Loucy (cell line): ENCODE results near the gene RPS6KA5.
"Not testable (repeated sequence)": the region's sequence is repeated elsewhere in the genome, so short reads cannot be mapped to it uniquely, and the experiment has no call there.

Experiments used
- H2AFZ ChIP-seq: fragments of 200-600 bp; sonication (generic); 2 replicates; pipeline ENCODE4 v1.6.0; 2016; ENCODE audit warnings: antibody characterized with exemption, mild to moderate bottlenecking, low read length, moderate library complexity
- H3F3A ChIP-seq: fragments of 200-600 bp; 2 replicates; pipeline ENCODE4 v1.6.0; 2016; ENCODE audit warnings: antibody characterized with exemption, low read depth, mild to moderate bottlenecking
- H3K27me3 ChIP-seq: fragments of 200-600 bp; sonication (generic); 2 replicates; pipeline ENCODE4 v1.6.1; 2014; ENCODE audit warnings: low read length, mild to moderate bottlenecking; ENCODE audit not compliant: insufficient read depth, poor library complexity, severe bottlenecking
- H3K36me3 ChIP-seq: fragments of 200-600 bp; sonication (generic); 2 replicates; pipeline ENCODE4 v1.6.1; 2016; ENCODE audit warnings: low read length; ENCODE audit not compliant: insufficient read depth
- H3K4me1 ChIP-seq: fragments of 200-600 bp; sonication (generic); 2 replicates; pipeline ENCODE4 v1.5.1; 2014; ENCODE audit warnings: low read length, mild to moderate bottlenecking; ENCODE audit not compliant: insufficient read depth, poor library complexity, severe bottlenecking
- H3K4me2 ChIP-seq: fragments of 200-600 bp; sonication (generic); 2 replicates; pipeline ENCODE4 v1.6.0; 2014; ENCODE audit warnings: antibody characterized with exemption, low read length, low read depth, mild to moderate bottlenecking; ENCODE audit not compliant: poor library complexity, severe bottlenecking
- H3K4me3 ChIP-seq: fragments of 200-600 bp; sonication (generic); 2 replicates; pipeline ENCODE4 v1.5.1; 2014; ENCODE audit warnings: low read length, mild to moderate bottlenecking, mixed read lengths; ENCODE audit not compliant: poor library complexity, severe bottlenecking
- H3K79me2 ChIP-seq: fragments of 200-600 bp; sonication (generic); 2 replicates; pipeline ENCODE4 v1.6.1; 2014; ENCODE audit warnings: low read length; ENCODE audit not compliant: insufficient read depth
- H3K9ac ChIP-seq: fragments of 200-600 bp; sonication (generic); 2 replicates; pipeline ENCODE4 v1.6.0; 2014; ENCODE audit warnings: mild to moderate bottlenecking, low read depth, low read length, moderate library complexity; ENCODE audit not compliant: poor library complexity, severe bottlenecking
- H3K9me2 ChIP-seq: fragments of 200-600 bp; sonication (generic); replicated peaks from 2 replicates; pipeline ENCODE4 v1.6.1; 2016; ENCODE audit warnings: low read depth, low read length, mixed read lengths
- H3K9me3 ChIP-seq: fragments of 200-600 bp; sonication (generic); 2 replicates; pipeline ENCODE4 v1.6.1; 2014; ENCODE audit warnings: mild to moderate bottlenecking, antibody characterized with exemption, low read length, low read depth; ENCODE audit not compliant: insufficient read depth
- H4K20me1 ChIP-seq: fragments of 200-600 bp; sonication (generic); 2 replicates; pipeline ENCODE4 v1.6.0; 2014; ENCODE audit warnings: antibody characterized with exemption, low read length, mild to moderate bottlenecking; ENCODE audit not compliant: insufficient read depth, poor library complexity, severe bottlenecking
- EZH2phosphoT487 ChIP-seq: fragments of 200-600 bp; IDR thresholded peaks from 2 replicates; pipeline ENCODE4 v1.6.1; 2018; ENCODE audit warnings: antibody characterized with exemption, mild to moderate bottlenecking, moderate library complexity, borderline replicate concordance
- TF ChIP-seq, protein P1 (sequence below): fragments of 200-600 bp; sonication (generic); conservative IDR thresholded peaks from 2 replicates; pipeline ENCODE4 v1.5.1; 2014; ENCODE audit warnings: mild to moderate bottlenecking, antibody characterized with exemption, low read length

The RPS6KA5 gene

DNA sequence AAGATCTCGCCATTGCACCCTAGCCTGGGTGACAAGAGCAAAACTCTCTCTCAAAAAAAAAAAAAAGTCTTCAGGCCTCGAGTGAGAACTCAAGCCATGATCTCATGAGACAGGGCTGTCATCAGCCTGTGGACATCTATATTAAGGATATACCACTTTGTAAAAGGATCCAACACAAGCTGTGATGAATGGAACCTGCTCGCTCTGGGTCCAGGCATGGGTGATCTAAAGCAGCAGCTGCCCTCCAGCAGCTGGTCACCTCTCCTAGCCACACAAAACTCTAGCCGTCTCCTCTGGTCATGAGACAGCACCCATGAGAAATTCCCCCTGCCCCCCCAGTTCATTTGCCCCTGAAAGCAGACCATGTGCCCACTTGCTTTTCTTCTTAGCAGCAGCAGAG lies 34.3 kb upstream of the RPS6KA5 start:
- Histone ChIP-seq H3K4me3 (no peak overlapping the region), H3K9me2 (no peaks in the 10 kb centered on the region), H3K9me3 (no peaks in the 10 kb centered on the region), H4K20me1 (no peaks in the 10 kb centered on the region), H3F3A (no peaks in the 10 kb centered on the region), H2AFZ (no peak overlapping the region), H3K4me1 (no peaks in the 10 kb centered on the region), H3K79me2 (no peaks in the 10 kb centered on the region), H3K36me3 (no peaks in the 10 kb centered on the region), H3K4me2 (no peak overlapping the region), H3K27me3 (no peaks in the 10 kb centered on the region), H3K9ac (no peak overlapping the region)
- TF ChIP-seq, protein P1, sequence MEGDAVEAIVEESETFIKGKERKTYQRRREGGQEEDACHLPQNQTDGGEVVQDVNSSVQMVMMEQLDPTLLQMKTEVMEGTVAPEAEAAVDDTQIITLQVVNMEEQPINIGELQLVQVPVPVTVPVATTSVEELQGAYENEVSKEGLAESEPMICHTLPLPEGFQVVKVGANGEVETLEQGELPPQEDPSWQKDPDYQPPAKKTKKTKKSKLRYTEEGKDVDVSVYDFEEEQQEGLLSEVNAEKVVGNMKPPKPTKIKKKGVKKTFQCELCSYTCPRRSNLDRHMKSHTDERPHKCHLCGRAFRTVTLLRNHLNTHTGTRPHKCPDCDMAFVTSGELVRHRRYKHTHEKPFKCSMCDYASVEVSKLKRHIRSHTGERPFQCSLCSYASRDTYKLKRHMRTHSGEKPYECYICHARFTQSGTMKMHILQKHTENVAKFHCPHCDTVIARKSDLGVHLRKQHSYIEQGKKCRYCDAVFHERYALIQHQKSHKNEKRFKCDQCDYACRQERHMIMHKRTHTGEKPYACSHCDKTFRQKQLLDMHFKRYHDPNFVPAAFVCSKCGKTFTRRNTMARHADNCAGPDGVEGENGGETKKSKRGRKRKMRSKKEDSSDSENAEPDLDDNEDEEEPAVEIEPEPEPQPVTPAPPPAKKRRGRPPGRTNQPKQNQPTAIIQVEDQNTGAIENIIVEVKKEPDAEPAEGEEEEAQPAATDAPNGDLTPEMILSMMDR = no peak
- TF ChIP-seq EZH2phosphoT487 = no peak

DNA sequence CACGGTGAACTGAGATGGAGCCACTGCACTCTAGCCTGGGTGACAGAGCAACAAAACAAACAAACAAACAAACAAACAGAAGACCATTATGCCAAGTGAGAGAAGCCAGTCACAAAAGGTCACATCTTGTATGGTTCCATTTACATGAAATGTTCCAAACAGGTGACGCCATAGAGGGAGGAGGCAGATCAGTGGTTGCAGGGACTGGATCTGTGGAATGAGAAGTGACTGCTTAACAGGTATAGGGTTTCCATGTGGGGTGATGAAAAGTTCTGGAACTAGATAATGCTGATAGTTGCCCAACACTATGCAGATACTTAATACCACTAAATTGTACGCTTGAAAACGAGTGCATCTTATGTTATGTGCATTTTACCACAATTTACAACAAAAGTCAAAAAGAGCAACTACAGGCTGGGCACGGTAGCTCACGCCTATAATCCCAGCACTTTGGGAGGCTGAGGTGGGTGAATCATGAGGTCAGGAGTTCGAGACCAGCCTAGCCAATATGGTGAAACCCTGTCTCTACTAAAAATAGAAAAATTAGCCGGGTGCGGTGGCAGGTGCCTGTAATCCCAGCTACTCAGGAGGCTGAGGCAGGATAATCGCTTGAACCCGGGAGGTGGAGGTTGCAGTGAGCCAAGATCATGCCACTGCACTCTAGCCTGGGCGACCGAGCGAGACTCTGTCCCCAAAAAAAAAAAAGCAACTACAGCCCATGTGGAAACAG lies 33.5 kb upstream of the RPS6KA5 start:
- not testable (repeated sequence) for H3K4me2 ChIP-seq, H4K20me1 ChIP-seq, H3K4me1 ChIP-seq, H3K9ac ChIP-seq, H3K9me2 ChIP-seq, H3F3A ChIP-seq, H2AFZ ChIP-seq, H3K79me2 ChIP-seq, H3K4me3 ChIP-seq, H3K36me3 ChIP-seq, H3K9me3 ChIP-seq, H3K27me3 ChIP-seq

DNA sequence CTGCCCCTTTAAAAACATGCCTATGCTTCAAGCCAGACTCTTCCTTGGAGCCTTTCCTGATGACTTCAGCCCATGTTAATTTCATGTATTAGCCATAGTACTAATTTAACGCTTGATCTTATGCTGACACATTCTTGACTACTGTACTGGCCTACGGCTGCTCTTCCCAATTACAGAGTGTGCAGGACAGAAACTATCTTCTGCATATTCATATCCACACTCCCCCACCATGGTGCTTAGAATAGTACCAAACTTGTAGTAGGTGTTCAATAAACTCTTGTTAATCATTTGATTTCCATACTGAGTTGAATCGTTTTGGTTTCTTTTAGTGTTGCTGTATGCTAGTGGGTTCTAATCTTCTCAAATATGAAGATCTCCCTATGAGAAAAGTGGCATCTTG lies 31.6 kb upstream of the RPS6KA5 start:
- Histone ChIP-seq H3K9ac (no peak overlapping the region), H3K4me3 (no peak overlapping the region), H3K27me3 (no peaks in the 10 kb centered on the region), H3K4me1 (no peaks in the 10 kb centered on the region), H3K4me2 (no peak overlapping the region), H2AFZ (no peak overlapping the region), H3K9me3 (no peaks in the 10 kb centered on the region), H3K9me2 (no peaks in the 10 kb centered on the region), H3K36me3 (no peaks in the 10 kb centered on the region), H3K79me2 (no peaks in the 10 kb centered on the region), H4K20me1 (no peaks in the 10 kb centered on the region), H3F3A (no peaks in the 10 kb centered on the region)
- TF ChIP-seq, protein P1 = no peak
- no peak for TF ChIP-seq EZH2phosphoT487

DNA sequence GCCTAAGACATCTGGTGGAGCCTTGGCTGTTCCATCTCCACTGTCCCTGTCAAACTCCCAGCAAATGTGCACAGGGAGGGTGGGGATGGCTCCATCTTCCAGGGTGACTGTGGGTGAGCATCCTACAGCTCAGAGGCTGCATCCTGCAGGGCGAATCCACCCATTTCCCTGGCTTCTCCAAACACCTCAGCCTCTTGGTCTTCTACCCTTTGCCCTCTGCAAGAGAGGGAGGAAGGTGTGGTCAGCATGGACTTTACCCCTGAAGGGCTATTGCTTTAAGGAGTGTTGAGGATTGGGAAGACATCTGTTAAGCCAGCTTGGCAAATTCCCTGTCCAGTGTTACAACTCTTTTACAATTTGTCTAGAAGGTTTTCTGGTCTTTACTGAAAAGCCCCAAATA lies 30.3 kb upstream of the RPS6KA5 start:
- H3K36me3 ChIP-seq = no peaks in the 10 kb centered on the region
- H3F3A ChIP-seq = no peaks in the 10 kb centered on the region
- H3K4me2 ChIP-seq = no peak overlapping the region
- TF ChIP-seq, protein P1 = no peak
- TF ChIP-seq EZH2phosphoT487 = no peak
- H3K9ac ChIP-seq = no peak overlapping the region
- no peaks in the 10 kb centered on the region for H3K27me3 ChIP-seq
- H3K4me3 ChIP-seq = no peak overlapping the region
- H3K9me2 ChIP-seq = no peaks in the 10 kb centered on the region
- no peaks in the 10 kb centered on the region for H3K4me1 ChIP-seq
- H4K20me1 ChIP-seq = no peaks in the 10 kb centered on the region
- no peaks in the 10 kb centered on the region for H3K79me2 ChIP-seq
- no peak overlapping the region for H2AFZ ChIP-seq
- H3K9me3 ChIP-seq = no peaks in the 10 kb centered on the region
